ENCODE results near the gene DNAJC16.
A peak's percentile ranks its signal among the peaks of the same experiment; 100 is the strongest.
"Not testable (repeated sequence)": the region's sequence is repeated elsewhere in the genome, so short reads cannot be mapped to it uniquely, and the experiment has no call there.

Gene DNAJC16

DNA sequence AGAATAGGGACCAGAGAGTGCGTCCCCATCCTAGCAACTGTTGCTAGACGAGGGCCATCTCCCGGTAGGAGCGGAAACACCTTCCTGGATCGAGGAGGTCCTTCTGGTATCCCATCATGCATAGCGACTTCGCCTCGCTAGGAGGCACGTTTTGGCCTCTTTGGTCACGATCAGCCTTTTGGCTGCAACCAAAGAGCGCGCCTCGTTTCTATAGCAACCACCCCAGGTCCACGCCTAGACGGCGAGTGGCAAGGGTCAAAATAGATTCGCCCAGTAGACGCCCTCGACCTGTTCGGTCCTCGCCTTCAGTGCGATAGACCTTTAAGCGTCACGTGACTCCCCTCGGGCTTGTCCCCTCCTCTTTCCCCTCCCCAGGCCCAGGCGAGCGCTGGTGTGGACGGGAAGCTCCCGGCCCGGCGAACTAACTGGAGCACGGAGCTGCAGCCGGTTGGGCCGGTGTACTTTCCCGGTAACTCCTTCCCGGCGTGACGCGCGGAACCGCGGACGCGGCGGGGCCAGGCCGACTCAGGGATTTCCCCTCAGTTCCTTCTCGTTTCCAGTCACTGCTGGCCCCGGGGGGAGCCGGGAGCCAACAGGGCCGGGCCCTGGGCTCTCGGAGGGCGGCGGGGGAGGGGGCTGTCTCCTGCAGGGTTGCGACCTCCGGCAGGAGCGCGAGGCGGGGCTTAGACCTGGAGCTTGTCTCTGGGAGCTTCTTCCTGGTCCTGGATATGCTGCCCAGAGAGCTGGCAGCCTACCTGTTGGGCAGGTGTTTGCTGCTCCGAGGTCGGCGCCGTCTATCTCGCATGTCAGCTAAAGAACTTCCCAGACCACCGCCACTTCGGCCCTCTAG, at the start of gene DNAJC16:
DNAJC16 (plus strand) TSS at position 359 of the 850 bp plus-strand sequence. CDS start 2,258 bp downstream, outside the sequence.
- DNase-seq (ENCODE audit: low read depth in 2 of 3, low spot score in 2 of 3): peak; percentile 76 to 95 (median 92)

DNA sequence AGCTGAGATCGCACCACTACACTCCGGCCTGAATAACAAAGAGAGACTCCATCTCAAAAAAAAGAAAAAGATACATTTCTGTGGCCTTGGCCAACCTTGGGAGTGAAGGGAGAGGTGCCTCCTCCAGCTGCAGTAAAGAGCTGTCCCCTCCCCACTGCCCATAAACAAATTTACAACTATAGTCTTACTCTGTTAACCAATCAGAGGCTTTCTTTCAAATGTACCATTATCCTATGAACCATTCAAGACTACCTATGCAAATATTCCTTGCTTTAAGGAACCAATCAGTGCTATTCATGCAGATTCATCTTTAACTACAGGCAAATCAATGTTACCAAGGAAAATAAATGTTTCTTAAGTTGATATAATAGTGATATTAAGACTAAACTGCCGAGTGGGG, 49.7 kb upstream of the DNAJC16 start:
- no peak for DNase-seq (ENCODE audit: low read depth in 2 of 3, low spot score in 2 of 3)

DNA sequence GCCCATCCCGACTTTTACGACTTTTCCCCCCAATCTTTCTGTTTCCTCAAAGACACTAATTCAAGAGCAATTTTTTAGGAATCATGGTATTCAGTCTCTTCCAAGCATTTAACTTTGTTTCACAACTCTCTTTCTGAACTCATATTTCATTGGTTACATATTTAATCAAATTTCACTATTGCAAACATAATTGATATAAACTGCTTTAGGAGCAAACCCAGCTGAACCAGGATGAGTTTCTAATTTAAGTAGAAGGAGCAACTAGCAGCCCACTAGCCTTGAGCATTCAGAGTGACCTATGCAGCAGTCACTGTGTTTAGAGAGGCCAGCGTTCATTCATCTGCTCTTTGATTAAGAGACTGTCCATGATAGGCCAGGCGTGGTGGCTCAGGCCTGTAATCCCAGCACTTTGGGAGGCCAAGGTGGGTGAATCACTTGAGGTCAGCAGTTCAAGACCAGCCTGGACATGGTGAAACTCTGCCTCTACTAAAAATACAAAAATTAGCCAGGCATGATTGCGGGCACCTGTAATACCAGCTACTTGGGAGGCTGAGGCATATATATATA, 48.9 kb upstream of the DNAJC16 start:
- DNase-seq (ENCODE audit: low read depth in 2 of 3, low spot score in 2 of 3): no peak

DNA sequence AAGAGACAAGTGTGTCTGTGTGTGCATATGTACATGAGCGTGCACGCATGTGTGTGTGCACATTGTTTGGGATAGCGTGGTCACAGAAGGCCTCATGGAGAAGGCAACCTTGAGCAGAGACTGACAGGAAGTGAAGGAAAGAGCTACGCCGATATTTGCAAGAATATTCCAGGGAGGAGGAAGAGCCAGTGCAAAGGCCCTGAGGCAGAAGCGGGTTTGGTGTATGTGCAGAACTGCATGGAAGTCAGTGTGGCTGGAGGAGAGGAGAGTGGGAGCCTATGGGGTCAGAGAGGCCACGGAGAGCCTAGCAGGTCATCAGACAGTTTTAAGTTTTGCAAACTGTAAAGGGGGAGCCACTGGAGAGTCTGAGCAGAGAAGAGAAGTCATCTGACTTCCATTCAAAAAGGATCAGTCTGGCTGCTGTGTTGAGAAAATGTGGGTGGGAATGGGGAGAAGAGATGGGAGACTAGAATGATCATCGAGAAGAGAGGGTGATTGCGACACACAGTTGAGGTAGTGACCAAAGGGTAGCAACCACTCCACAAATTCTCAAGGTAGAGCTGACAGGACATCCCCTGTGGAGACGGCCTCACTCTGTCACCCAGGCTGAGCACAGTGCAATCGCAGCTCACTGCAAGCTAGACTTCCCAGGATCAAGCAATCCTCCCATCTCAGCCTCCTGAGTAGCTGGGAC, 46.8 kb upstream of the DNAJC16 start:
- no peak for DNase-seq (ENCODE audit: low read depth in 2 of 3, low spot score in 2 of 3)

DNA sequence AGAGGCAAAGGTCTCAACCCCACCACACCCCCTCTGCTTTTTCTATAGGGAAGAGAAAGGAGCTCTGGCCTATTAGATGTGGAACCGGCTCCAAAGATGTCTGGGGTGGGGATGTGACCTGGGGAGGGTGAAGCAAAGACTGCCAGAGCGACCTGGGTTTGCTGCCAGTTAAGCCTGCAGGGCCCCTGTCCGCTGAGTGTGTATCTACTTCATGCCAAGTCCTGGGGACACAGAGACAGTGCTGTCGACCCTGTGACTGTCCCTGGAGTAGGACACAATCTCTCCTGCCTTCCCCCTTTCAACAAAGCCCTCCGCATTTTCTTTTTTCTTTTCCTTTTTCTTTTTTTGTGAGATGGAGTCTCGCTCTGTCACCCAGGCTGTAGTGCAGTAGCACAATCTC, 44.2 kb upstream of the DNAJC16 start:
- DNase-seq (ENCODE audit: low read depth in 2 of 3, low spot score in 2 of 3): not testable (repeated sequence)

DNA sequence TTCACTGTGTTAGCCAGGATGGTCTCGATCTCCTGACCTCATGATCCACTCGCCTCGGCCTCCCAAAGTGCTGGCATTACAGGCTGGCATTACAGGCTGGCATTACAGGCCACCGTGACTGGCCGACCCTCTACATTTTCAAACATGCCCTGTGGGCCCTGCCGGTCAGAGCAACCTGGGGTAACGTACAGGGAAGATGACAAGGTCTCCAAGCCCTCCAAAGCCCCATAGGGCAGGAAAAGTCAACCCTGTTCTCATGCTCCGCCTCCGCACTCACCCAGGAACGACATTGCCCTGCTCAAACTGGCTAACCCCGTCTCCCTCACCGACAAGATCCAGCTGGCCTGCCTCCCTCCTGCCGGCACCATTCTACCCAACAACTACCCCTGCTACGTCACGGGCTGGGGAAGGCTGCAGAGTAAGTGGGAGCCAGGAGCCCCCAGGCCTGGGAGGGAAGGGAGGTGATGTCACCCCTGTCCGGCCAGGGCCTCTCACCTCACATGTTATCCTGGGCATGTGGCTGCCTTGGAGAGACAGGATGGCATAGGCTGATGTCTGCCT, 43.6 kb upstream of the DNAJC16 start:
- not testable (repeated sequence) for DNase-seq (ENCODE audit: low read depth in 2 of 3, low spot score in 2 of 3)

DNA sequence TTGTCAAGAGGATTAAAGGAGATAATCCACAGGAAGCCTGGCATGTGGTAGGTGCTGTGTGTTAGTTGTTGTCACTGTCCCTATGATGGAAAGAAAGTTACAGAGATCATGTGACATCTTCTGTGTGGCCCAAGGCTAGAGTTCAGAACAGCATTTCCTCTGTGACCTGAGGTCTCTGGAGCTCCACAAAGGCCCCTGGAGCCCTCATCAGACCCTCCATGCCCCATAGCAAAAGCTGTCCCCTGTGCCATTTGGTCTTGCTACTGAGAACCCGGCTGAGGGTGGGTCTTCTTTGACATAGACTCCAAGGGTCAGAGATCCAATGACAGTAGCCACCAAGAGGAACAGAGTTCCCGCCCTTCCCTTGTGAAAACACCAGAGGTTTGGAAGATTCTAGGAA, 42.7 kb upstream of the DNAJC16 start:
- DNase-seq (ENCODE audit: low read depth in 2 of 3, low spot score in 2 of 3): no peak

DNA sequence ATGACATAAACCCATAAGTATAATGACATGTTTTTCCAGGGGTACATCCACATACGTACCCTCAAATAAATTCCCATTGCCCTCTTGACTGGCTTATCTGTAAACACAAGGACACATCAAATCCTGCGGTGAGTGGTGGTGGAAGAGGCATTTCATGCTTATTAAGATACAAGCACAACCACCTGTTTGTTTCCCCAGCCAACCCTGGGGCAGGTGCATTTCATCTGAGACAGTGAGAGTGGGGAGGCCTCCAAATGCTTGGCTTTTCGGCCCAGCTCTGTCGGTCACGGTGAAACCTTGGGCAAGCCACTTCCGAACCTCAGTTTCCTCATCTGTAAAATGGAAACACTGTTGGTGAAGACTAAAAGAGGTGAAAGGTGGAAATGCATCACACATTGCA, 42.2 kb upstream of the DNAJC16 start:
- DNase-seq (ENCODE audit: low read depth in 2 of 3, low spot score in 2 of 3): not testable (repeated sequence)

DNA sequence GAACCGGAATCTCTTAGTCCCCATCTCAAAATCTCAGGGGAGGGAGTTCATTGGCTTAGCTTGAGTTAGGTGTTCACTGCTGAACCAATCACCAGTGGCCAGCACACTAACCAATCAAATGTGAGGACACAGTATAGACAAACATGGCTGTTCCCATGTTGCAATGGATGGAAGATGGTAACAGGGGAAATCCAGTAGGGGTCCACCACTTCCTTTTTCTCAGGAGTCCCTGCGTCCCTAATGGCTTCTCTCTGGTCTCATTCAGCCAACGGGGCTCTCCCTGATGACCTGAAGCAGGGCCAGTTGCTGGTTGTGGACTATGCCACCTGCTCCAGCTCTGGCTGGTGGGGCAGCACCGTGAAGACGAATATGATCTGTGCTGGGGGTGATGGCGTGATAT, 41.0 kb upstream of the DNAJC16 start:
- no peak for DNase-seq (ENCODE audit: low read depth in 2 of 3, low spot score in 2 of 3)

DNA sequence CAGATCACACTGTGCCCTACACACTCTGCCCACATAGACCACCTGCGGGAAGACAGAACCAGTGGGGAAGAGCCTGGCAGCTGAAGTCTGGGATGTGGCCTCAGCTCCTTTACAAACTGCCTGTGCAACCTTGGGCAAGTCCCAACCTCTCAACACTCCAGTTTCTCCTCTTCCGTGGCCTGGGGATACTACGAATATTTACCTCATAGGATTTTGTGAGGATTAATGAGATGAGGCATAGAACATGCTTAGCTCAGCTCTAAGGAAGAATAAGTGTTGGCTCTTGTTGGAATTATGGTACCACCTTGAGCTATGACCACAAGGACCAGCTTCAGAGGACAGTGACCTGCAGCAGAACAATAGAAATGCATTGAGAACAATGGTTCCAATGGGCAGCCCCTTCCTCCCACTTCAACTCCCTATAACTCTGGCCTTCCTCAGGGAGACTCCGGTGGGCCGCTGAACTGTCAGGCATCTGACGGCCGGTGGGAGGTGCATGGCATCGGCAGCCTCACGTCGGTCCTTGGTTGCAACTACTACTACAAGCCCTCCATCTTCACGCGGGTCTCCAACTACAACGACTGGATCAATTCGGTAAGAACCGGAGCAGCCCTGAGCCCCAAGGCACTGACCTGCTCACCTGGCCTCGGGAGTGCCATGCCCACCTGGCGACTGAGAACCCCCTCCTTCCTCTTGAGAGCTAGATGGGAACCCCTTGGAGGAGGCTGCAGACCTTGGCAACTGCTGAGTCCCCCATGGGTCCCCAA, 39.6 kb upstream of the DNAJC16 start:
- DNase-seq (ENCODE audit: low read depth in 2 of 3, low spot score in 2 of 3): not testable (repeated sequence)

DNA sequence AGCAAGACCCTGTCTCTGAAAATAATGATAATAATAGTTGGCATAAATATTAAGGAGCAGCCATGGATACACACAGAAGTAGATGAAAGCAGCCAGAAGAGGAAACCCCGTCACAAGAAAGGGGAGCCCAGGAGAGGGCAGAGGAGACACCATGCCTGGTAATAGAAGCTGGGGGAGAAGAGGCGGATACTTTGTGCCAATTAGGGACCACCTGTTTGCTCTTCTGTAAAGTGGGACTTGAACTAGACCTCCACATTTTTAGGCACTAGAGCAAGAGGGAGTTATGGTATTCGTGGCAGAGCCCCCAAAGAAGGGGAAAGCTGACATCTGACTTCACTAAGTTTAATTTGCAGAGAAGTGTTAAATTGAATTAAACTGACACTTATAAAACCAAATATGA, 38.3 kb upstream of the DNAJC16 start:
- no peak for DNase-seq (ENCODE audit: low read depth in 2 of 3, low spot score in 2 of 3)

DNA sequence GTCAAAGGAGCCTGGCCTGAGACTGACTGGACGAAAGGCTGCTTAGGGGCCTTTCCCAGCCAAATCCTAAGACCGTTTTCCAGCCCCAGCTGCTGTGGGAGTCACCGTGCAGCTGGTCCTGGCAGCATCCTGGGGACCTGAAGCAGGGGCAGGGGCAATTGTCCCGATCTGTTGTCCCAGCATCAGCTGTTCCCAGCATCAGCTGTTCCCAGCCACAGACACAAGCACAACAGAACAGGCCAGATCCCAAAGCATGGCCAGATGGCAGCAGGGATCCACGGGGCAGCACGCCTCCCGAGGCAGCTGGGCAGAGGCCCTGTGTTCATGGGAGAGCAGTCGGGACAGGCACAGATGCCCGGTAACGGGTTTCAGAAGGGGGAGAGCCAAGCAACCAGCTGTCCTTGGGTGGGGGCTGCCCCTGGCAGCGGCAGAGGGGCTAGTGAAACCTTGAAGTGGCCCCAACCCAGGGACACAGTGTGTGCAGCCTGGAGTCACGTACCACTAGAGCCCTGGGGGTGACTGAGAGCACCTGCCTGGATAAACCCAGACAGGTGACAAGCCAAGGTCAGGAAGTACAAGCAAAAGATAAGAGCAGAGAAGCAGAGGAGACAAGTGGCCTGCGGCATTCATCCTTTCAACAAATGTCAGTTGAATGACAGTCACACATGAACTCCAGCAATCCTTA, 37.5 kb upstream of the DNAJC16 start:
- DNase-seq (ENCODE audit: low read depth in 2 of 3, low spot score in 2 of 3): no peak

DNA sequence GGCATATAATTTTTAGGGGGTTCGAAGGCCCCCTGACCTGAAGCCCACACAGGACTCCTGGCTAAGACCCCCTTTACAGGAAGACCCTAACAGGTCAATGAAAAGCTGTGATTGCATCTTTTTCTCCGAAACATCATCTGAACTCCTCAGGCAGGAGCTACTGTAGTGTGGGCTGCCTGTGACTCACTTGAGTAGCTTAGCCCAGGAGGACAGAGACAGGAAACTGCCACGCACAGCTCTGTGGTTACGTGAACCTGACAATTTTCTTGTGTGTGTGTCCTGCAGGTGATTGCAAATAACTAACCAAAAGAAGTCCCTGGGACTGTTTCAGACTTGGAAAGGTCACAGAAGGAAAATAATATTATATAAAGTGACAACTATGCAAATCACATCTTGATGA, 35.6 kb upstream of the DNAJC16 start:
- not testable (repeated sequence) for DNase-seq (ENCODE audit: low read depth in 2 of 3, low spot score in 2 of 3)

DNA sequence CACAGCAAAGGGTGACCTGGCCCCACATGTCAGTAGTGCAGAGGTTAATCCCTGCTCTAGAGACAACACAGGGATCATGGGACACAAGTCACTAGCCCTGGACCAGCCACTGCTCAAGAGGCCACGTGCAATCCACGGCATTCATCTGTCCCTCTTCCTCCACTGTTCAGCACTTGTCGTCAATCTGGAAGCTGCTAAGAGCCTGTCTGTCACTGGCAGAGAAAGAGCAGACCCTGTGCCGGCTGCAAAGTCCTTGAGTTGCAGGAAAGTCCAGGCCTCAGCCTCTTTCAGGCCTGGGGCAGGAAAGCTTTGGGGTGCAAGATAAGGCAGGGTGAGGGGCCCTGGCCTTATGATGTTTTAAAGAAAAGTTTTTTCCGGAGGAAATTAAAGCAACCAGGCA, 34.1 kb upstream of the DNAJC16 start:
- no peak for DNase-seq (ENCODE audit: low read depth in 2 of 3, low spot score in 2 of 3)

DNA sequence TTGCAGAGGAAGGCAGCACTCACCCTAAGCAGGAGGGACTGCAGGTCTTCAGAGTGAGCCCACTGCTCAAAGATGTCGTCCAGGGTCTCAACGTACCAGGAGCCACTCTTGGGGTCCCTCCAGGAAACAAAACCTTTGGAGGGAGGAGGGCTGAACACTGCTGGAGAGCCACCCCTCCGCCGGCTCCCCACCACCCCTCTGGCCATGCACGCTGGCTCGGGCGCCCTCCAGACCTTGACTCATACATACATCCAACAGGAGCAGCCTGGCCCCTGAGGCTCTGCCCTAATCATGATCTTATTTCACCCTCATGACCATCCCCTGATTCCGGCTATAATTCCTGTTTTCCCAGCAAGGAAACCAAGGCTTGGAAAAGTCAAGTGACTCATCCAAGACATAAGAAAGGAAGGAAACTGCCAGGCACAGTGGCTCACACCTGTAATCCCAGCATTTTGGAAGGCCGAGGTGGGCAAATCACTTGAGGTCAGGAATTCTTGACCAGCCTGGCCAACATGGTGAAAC, 32.7 kb upstream of the DNAJC16 start:
- no peak for DNase-seq (ENCODE audit: low read depth in 2 of 3, low spot score in 2 of 3)

DNA sequence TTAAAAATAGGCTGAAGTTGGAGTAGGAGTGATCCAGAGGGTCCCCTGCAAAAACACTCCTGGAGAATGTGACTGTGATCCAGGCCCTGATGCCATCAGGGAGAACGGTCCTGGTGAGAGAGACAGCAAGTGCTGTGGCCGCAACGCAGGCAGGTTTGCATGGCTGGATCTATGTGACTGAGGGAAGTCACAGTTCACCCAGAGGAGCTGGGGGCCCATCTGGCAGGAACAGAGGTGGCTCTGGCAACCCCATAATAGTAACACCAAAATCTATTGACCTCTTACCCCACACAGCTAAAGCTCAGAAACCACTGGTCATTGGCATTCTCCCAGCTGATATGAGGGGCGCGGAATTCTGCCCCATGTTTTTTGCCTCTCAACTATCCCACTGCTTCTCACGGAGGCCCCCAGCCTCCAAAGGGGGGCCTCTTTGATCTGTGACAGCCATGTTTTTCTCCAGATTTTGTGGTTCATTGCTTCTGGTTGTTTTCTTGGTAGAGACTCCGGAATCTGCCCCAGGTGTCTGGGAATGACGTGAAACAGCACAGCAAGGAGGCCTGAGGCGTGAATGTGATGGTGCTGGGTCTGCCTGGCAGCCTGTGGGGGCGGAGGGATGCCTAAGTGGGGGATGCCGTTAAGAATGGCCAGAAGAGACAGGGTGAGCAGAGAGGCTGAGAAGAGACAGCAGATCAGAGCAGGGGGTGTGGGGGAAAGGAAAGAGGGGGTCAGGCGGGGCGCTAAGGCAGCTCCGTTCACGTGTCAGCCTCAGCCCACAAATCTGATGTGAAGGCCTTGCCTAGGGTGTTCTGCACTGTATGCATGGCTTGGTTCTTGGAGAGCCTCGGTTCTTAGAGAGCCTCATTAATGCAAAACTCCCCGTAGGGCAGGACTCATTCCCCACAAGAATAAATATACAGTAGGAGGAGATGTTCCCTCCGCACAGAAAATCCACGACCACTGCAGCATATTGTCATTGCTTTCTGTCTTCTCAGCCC, 26.2 kb upstream of the DNAJC16 start:
- no peak for DNase-seq (ENCODE audit: low read depth in 2 of 3, low spot score in 2 of 3)

DNA sequence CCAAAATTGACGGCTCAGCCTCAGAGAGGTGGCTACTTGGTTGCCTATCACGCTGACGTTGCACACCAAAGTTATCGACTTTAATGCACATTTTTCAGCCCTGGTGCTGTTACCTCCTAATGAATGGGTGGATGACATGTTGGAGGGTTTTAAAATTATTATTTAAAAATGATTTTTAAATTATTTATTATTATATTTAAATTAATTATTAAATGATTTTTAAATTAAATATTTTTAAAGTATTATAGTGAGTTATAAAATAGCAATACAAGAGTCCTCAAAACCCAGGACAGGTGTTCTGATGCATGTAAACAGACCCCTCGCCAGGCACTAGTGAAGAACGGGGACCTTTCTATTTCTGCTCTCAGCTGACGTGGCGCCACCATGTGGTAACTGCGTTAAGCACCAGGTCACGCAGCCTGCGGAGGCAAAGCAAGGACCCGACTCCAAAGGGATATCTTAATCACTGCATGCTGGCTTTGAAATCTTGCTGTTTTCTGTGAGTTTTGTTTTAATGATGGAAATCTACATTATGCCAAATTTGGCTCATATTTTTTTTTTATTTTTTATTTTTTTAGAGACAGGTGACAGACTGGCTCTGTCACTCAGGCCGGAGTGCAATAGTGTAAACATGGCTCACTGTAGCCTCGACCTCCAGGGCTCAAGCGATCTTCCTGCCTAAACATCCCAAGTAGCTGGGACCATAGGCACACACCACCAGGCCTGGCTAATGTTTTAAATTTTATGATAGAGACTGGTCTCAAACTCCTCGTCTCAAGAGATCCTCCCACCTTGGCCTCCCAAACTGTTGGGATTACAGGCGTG, 25.2 kb upstream of the DNAJC16 start:
- DNase-seq (ENCODE audit: low read depth in 2 of 3, low spot score in 2 of 3): peak; percentile 14 to 37 (median 31)

DNA sequence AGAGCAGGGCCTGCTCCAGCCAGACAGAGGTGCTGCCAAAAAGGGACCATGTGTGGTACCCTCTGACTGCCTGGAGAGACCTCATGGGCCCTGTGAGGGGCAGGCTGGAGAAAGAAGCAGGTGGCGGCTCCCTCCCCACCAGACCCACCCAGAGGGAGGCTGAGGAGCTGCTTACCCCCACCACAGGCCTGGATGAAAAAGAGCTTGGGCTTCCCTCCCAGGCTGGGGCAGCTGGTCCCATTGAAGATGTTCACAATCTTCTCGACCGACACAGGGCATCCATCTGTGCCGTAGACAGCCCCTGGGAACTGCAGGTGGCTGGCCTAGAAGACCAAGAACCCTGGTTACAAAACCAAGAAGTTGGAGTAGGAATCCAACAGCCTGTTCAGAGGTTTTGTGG, 22.2 kb upstream of the DNAJC16 start:
- DNase-seq (ENCODE audit: low read depth in 2 of 3, low spot score in 2 of 3): no peak

All from activated CD8-positive, alpha-beta memory T cell treated with anti-CD3 and anti-CD28 coated beads for 48 hours (primary cell).